Measurements from ENCODE around the gene PRR36.

DNA sequence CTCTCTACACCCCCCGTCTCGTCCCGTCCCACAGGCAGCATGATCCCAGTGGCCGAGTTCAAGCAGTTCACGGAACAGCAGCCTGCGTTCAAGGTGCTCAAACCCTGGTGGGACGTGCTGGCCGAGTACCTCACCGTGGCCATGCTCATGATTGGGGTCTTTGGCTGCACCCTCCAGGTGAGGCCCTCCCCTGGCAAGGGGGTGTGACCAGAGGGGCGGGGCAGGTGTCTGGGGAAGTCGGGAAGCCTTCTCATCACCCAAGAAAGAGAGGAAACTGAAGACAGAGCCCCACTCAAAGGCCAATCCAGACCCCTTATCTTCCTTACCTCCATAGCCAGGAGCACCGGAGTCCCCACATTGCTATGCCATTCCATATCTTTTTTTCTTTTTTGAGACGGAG, 21.4 kb upstream of the PRR36 start:
- TF ChIP-seq, protein P1, sequence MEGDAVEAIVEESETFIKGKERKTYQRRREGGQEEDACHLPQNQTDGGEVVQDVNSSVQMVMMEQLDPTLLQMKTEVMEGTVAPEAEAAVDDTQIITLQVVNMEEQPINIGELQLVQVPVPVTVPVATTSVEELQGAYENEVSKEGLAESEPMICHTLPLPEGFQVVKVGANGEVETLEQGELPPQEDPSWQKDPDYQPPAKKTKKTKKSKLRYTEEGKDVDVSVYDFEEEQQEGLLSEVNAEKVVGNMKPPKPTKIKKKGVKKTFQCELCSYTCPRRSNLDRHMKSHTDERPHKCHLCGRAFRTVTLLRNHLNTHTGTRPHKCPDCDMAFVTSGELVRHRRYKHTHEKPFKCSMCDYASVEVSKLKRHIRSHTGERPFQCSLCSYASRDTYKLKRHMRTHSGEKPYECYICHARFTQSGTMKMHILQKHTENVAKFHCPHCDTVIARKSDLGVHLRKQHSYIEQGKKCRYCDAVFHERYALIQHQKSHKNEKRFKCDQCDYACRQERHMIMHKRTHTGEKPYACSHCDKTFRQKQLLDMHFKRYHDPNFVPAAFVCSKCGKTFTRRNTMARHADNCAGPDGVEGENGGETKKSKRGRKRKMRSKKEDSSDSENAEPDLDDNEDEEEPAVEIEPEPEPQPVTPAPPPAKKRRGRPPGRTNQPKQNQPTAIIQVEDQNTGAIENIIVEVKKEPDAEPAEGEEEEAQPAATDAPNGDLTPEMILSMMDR (IDR thresholded peaks at IDR 0.05) = no peak
- TF ChIP-seq EP300 (IDR thresholded peaks at IDR 0.05) = no peak

Data from tibial nerve (tissue), 4 donors.